Stimulated activated CD4-positive, alpha-beta T cell treated with anti-CD3 and anti-CD28 coated beads, Interleukin-4, amount 100 ng/mL, for 24 hours (primary cell): Measurements from ENCODE around the gene PKD1.
A peak's percentile ranks its signal among the peaks of the same experiment; 100 is the strongest.
"Not testable (repeated sequence)": the region's sequence is repeated elsewhere in the genome, so short reads cannot be mapped to it uniquely, and the experiment has no call there.

ENCODE experiments used
- DNase-seq: peaks from one replicate; pipeline ENCODE4 v3.0.0-alpha.2; 2020

The PKD1 gene

GRCh38 chr16:2149630-2150417 lies 14.1 kb upstream of the PKD1 start:
- peak; percentile 34 for DNase-seq

GRCh38 chr16:2148714-2149629 lies 13.3 kb upstream of the PKD1 start:
- DNase-seq: peak; percentile 25

- DNase-seq: peak; percentile 53
These were observed 12.4 kb upstream of the PKD1 start, which contains the start of gene RAB26 for GRCh38 chr16:2147981-2148671. Gene RAB26, plus strand, starts transcription at chr16:2148625. Its CDS starts 159 bp downstream, at chr16:2148784.

DNA sequence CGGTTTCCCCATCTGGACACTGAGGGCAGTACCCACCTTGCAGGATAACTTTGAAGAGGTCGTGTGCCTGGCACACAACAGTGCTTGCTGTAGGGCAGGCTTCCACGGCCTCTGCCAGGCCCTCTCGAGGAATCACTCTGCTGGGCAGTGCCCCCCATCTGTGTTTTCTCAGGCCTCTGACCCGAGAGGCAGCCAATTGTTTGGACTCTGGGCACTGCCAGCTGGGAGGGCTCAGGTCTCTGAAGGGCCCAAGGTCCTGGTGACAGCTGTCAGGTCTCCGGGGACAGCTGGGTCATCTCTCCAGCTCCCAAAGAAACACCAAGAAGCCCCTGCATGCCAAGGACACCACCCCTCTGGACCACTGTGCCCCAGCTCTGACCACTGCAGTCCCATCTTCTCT lies 11.7 kb upstream of the PKD1 start:
- no peak for DNase-seq

GRCh38 chr16:2145843-2146242 lies 10.1 kb upstream of the PKD1 start:
- DNase-seq: no peak

DNA sequence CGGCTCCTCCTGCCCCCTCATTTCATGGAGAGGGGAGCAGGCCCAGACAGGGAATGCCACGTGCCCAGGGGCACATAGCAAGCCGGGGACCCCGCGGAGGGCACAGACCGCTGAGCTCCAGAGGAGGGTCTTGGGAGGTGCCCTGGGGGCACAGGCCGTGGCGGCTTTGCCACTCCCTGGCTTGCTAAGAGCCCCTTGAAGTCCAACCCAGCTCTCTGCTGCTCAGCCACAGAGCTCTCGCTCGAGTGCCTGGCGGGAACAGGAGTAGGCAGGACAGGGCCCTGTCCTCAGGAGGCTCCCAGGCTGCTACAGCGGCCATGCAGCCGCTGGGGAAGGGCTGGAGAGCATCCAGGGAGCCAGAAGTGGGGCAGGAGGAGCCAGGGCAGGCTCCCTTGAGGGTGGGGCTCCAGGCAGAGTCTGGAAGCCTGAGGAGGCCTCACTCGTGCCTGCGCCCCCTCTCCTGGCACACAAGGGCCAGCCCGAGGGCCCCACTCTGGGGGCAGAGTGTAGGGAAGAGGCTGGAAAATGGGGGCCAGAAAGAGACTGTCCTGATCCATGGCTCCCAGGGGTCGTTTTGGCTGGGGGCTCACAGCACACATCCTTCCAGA lies 8.3 kb upstream of the PKD1 start:
- no peak for DNase-seq

DNA sequence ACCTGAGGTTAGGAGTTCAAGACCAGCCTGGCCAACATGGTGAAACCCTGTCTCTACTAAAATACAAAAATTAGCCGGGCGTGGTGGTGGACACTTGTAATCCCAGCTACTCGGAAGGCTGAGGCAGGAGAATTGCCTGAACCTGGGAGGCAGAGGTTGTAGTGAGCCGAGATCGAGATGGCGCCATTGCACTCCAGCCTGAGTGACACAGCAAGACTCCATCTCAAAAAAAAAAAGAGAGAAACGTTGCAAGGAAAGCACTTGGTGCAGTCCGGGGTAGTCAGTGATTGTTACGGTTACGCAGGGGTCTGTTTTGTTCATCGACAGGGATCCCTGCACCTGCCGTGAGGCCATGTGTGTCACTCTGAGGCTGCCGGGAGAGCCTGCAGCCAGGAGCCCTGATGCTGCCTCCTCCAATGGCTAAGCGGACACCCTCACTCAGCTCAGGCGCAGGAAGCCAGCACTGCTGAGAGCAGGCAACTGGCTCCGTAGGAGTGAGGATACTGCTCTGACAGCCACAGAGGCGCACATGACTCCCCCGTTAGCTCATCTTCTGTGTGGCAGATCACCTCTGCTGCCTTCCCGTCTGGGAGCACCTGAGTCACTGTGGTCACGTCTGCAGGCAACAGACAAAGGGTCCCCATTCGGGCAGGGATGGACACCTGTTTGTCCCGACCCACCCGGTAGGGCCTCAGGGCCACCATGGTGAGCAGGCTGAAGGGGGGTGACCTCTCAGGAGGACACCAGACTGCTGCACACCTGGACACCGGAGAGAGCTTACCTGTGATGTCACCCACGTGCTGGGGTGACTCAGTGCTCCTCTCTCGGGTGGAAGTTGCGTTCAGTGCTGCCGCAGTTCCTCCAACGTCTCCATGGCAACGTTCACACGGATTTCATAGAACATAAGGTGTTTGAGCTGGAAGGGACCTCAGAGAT lies 7.5 kb upstream of the PKD1 start:
- DNase-seq: no peak

DNA sequence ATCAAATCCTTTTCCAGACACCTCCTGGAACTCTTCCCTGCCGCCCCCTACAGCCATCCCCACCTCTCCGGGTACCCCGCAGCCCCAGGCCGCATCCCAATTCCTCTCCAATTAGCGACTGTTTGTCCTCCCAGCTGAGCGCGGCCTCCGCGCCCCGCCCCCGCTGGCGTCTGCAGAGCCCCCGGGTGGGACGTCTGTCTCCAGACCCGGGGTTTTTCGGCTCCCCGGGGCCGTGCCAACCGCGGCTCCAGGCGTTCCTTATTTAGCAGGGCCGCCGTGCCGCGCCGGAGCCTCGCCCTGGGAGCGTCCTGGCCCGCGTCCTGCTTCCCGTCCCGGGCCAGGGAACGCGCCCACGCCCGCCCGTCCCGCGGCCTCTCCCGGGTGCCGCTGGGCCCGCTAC lies 627 bp downstream of the PKD1 start:
- DNase-seq: not testable (repeated sequence)

- DNase-seq: not testable (repeated sequence)
These were observed 1.9 kb downstream of the PKD1 start for GRCh38 chr16:2133797-2134196.

- not testable (repeated sequence) for DNase-seq
These were observed 5.7 kb downstream of the PKD1 start for GRCh38 chr16:2129890-2130447.

- not testable (repeated sequence) for DNase-seq
These were observed 6.4 kb downstream of the PKD1 start for GRCh38 chr16:2129251-2129650.

DNA sequence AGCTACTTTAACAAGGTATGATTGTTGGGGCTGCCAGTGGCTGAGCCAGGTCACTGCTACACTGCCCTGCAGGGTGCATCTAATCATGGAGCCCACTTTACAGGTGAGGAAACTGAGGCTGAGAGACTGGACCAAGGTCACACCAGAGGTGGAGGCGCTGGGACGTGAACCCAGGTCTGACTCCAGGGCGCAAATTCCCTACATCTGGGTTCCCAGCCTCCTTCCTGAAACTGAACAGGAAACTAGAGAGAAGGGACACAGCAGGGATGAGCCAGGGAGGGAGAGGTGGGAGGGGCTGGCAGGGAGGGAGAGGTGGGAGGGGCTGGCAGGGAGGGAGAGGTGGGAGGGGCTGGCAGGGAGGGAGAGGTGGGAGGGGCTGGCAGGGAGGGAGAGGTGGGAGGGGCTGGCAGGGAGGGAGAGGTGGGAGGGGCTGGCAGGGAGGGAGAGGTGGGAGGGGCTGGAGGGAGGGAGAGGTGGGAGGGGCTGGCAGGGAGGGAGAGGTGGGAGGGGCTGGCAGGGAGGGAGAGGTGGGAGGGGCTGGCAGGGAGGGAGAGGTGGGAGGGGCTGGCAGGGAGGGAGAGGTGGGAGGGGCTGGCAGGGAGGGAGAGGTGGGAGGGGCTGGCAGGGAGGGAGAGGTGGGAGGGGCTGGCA lies 7.9 kb downstream of the PKD1 start:
- DNase-seq: not testable (repeated sequence)

- not testable (repeated sequence) for DNase-seq
These were observed 8.7 kb downstream of the PKD1 start for GRCh38 chr16:2126928-2127556.

DNA sequence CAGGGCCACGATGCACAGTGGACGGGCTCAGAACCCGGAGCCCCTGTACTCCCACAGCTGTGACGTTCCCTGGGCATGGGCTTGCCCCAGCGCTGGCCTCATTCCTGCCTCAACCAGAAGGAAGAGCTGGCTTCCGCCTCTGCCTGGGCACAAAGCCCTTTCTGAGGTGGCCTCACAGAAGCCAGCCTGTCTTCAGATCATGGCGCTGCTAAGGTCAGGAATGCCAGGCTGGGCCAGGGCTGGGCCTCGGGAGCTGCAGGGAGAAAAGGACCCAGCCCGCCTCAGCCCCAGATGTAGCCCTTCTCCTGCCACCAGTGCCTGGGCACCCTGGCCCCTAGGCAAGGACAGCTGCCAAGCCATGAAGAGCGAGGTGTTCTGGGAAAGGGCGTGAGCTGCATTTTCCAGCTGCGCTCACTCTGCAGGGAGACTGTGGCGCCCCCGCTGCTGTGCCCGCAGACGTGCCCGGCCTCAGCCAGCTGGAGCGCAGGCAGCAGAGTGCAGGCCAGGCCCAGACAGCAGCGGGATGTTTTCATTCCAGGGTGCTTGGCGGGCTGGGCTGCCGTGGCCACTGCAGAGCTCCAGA lies 9.4 kb downstream of the PKD1 start:
- not testable (repeated sequence) for DNase-seq

- DNase-seq: not testable (repeated sequence)
These were observed 10.1 kb downstream of the PKD1 start for GRCh38 chr16:2125609-2126008.

GRCh38 chr16:2124694-2125444 lies 10.8 kb downstream of the PKD1 start:
- DNase-seq: not testable (repeated sequence)

GRCh38 chr16:2124377-2124693 lies 11.4 kb downstream of the PKD1 start:
- DNase-seq: not testable (repeated sequence)

- not testable (repeated sequence) for DNase-seq
These were observed 11.9 kb downstream of the PKD1 start for GRCh38 chr16:2123706-2124376.
